Keratinocyte (primary cell): ENCODE results near the gene BNIP5. TPM values are rescaled to one million over a fixed set of nuclear protein-coding genes. Genes with fewer than 3 reads are reported as not detected.

Experiments used
- DNase-seq: peaks from one replicate; pipeline ENCODE4 v3.0.0-alpha.2; 2011; ENCODE audit warnings: low read depth, missing footprints, low spot score
- FAIRE-seq: peaks from 2 replicates; lab custom pipeline; 2011; peaks lifted over from hg19 to GRCh38; lab: Jason Lieb, UNC
- H2AFZ ChIP-seq: 2 replicates; pipeline ENCODE4 v1.6.0; 2012; ENCODE audit warnings: low read length, control low read depth, inconsistent platforms; ENCODE audit not compliant: control insufficient read depth
- H3K27ac ChIP-seq: 2 replicates; pipeline ENCODE4 v1.5.1; 2011; ENCODE audit warnings: low read length; ENCODE audit not compliant: control insufficient read depth, insufficient read depth
- H3K27me3 ChIP-seq: 3 replicates; pipeline ENCODE4 v1.6.0; 2011; ENCODE audit warnings: low read length; ENCODE audit not compliant: control insufficient read depth, insufficient read depth; ENCODE audit errors: extremely low read depth
- H3K36me3 ChIP-seq, 2 experiments: 2 replicates in 1 of 2; 3 replicates in 1 of 2; pipeline ENCODE4 v1.5.1; 2011; ENCODE audit warnings: low read length in 2 of 2, mild to moderate bottlenecking in 1 of 2; ENCODE audit not compliant: control insufficient read depth in 2 of 2, insufficient read depth in 2 of 2; ENCODE audit errors: extremely low read depth in 1 of 2
- H3K4me1 ChIP-seq: 3 replicates; pipeline ENCODE4 v1.5.1; 2011; ENCODE audit warnings: low read length; ENCODE audit not compliant: control insufficient read depth, insufficient read depth; ENCODE audit errors: extremely low read depth
- H3K4me2 ChIP-seq: 3 replicates; pipeline ENCODE4 v1.6.0; 2011; ENCODE audit warnings: low read depth, low read length; ENCODE audit not compliant: control insufficient read depth, insufficient read depth; ENCODE audit errors: extremely low read depth
- H3K4me3 ChIP-seq, 3 experiments: fragments of 200-600 bp in 1 of 3; sonication (generic) in 1 of 3; 2 replicates in 2 of 3; 3 replicates in 1 of 3; pipeline ENCODE4 v1.5.1; 2011 to 2016; ENCODE audit warnings: low read length in 3 of 3, mild to moderate bottlenecking in 3 of 3, control low read depth in 2 of 3, inconsistent platforms in 1 of 3, low read depth in 1 of 3, mixed read lengths in 1 of 3, mixed run types in 1 of 3, moderate library complexity in 1 of 3; ENCODE audit not compliant: control insufficient read depth in 2 of 3, insufficient read depth in 2 of 3; ENCODE audit errors: extremely low read depth in 1 of 3
- H3K79me2 ChIP-seq: 2 replicates; pipeline ENCODE4 v1.6.0; 2012; ENCODE audit warnings: low read length; ENCODE audit not compliant: control insufficient read depth, insufficient read depth
- H3K9ac ChIP-seq: 3 replicates; pipeline ENCODE4 v1.6.0; 2011; ENCODE audit warnings: low read length; ENCODE audit not compliant: control insufficient read depth, insufficient read depth; ENCODE audit errors: extremely low read depth
- H3K9me1 ChIP-seq: 3 replicates; pipeline ENCODE4 v1.6.0; 2011; ENCODE audit warnings: low read length; ENCODE audit not compliant: control insufficient read depth, insufficient read depth; ENCODE audit errors: extremely low read depth
- H3K9me3 ChIP-seq: 2 replicates; pipeline ENCODE4 v1.5.1; 2012; ENCODE audit warnings: low read depth, low read length; ENCODE audit not compliant: control insufficient read depth
- H4K20me1 ChIP-seq: 3 replicates; pipeline ENCODE4 v1.6.0; 2011; ENCODE audit warnings: low read length; ENCODE audit not compliant: control insufficient read depth, insufficient read depth; ENCODE audit errors: extremely low read depth
- CTCF ChIP-seq, 3 experiments: IDR thresholded peaks in 1 of 3; conservative IDR thresholded peaks in 1 of 3; optimal IDR thresholded peaks in 1 of 3; 2 replicates in 2 of 3; 3 replicates in 1 of 3; pipeline versions ENCODE3 to v1.5.1; 2011; ENCODE audit warnings: low read length in 3 of 3, mild to moderate bottlenecking in 3 of 3, moderate library complexity in 2 of 3, control low read depth in 1 of 3, inconsistent platforms in 1 of 3; ENCODE audit not compliant: insufficient read depth in 2 of 3; ENCODE audit errors: extremely low read depth in 1 of 3
- EZH2 ChIP-seq: IDR thresholded peaks from one replicate; pipeline ENCODE4 v1.6.1; 2012; ENCODE audit warnings: inconsistent platforms, mild to moderate bottlenecking, low read length, moderate library complexity
- dilution Hi-C: fragments of 300-500 bp; cut with MboI; formaldehyde crosslinking; loops from one replicate; pipeline ENCODE4 v1.7.0; 2020; ENCODE audit warnings: low sequenced_read_pairs; ENCODE audit not compliant: extremely low pct_ligation_motif_present
- polyA plus RNA-seq, 5 experiments: library from polyadenylated mRNA; depleted of rRNA in 3 of 5; stranded (reverse) in 3 of 5; stranded (forward) in 1 of 5; unstranded in 1 of 5; fragments of >200 nt; gene quantifications; 1 replicate in 1 of 5; 2 replicates in 3 of 5; 3 replicates in 1 of 5; pipeline versions ENCODE4 v1.2.1 to v1.2.3, GENCODE V29; 2011 to 2012; ENCODE audit warnings: missing spikeins in 2 of 5, low read depth in 1 of 5, low replicate concordance in 1 of 5

BNIP5 gene
- polyA plus RNA-seq, 1 donor (not counting 4 experiments of a cell fraction or from before 2014, with no cell fraction given): not detected

GRCh38 chr6:36312854-36313648 lies 23.6 kb downstream of the BNIP5 start:
- DNase-seq: no peak
- Histone ChIP-seq H3K36me3 (no peaks in the 10 kb centered on the region), H3K27me3 (peaks cover 6% of the 10 kb centered on the region), H3K9me1 (no peaks in the 10 kb centered on the region), H3K79me2 (no peaks in the 10 kb centered on the region), H3K9ac (no peak overlapping the region), H3K4me2 (no peak overlapping the region), H2AFZ (no peak overlapping the region), H3K4me3 (no peak overlapping the region), H3K4me1 (peaks cover 11% of the 10 kb centered on the region), H3K27ac (no peak overlapping the region), H3K9me3 (no peaks in the 10 kb centered on the region), H4K20me1 (no peaks in the 10 kb centered on the region)
- FAIRE-seq: no peak
- TF ChIP-seq CTCF (optimal IDR thresholded peaks at IDR 0.05 in 1 of 3, IDR thresholded peaks at IDR 0.05 in 1 of 3, conservative IDR thresholded peaks at IDR 0.05 in 1 of 3; ENCODE audit: extremely low read depth in 1 of 3, insufficient read depth in 2 of 3, low read length in 3 of 3) (no peak), EZH2 (no peak)
- dilution Hi-C loops: no loop called here

- Histone ChIP-seq H3K79me2 (no peaks in the 10 kb centered on the region), H3K36me3 (no peaks in the 10 kb centered on the region), H3K4me3 (no peak overlapping the region), H3K4me2 (no peak overlapping the region), H3K4me1 (peaks cover 11% of the 10 kb centered on the region), H3K9me3 (no peaks in the 10 kb centered on the region), H3K9ac (no peak overlapping the region), H3K9me1 (no peaks in the 10 kb centered on the region), H4K20me1 (no peaks in the 10 kb centered on the region), H3K27ac (no peak overlapping the region), H3K27me3 (no peaks in the 10 kb centered on the region), H2AFZ (no peak overlapping the region)
- TF ChIP-seq CTCF (optimal IDR thresholded peaks at IDR 0.05 in 1 of 3, IDR thresholded peaks at IDR 0.05 in 1 of 3, conservative IDR thresholded peaks at IDR 0.05 in 1 of 3; ENCODE audit: extremely low read depth in 1 of 3, insufficient read depth in 2 of 3, low read length in 3 of 3) (no peak), EZH2 (no peak)
- no peak for DNase-seq
- FAIRE-seq: no peak
- dilution Hi-C loops: no loop called here
Measured at GRCh38 chr6:36309900-36310299, 26.8 kb downstream of the BNIP5 start.
